ENCODE results near the gene CHST8.

CHST8 gene

DNA sequence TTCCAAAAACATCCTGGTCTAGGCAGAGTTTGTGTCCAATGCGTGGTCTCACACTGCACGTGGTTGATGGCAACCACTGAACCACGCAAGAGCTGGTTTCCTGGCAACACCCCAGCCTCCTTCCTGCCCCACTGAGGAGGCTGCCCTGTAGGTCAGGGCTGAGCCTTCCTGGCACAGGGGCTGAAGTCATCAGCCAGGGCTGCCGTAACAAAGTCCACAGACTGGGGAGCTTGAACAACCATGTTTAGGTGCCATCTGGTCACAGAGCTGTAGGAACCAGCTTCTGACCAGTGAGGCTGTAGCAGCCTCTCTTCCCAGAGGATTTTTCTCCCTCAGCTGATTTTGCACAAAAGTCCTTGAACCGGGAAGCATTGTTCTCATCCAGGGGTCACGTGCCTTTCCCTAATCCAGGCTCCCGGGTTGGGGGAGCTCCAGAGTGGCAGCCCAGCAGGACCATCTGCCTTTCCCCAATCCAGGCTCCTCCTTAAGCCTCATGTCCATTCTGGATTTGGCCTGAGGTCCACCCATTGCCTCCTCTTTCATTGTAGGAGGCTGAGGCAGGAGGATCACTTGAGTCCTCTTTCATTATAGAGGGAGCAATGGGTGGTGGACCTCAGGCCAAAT, 53.9 kb downstream of the CHST8 start:
- no peak for FAIRE-seq

GRCh38 chr19:33676999-33677665, 55.4 kb downstream of the CHST8 start:
- no peak for FAIRE-seq

- FAIRE-seq: no peak
Observed at GRCh38 chr19:33677745-33678426, 56.1 kb downstream of the CHST8 start.

DNA sequence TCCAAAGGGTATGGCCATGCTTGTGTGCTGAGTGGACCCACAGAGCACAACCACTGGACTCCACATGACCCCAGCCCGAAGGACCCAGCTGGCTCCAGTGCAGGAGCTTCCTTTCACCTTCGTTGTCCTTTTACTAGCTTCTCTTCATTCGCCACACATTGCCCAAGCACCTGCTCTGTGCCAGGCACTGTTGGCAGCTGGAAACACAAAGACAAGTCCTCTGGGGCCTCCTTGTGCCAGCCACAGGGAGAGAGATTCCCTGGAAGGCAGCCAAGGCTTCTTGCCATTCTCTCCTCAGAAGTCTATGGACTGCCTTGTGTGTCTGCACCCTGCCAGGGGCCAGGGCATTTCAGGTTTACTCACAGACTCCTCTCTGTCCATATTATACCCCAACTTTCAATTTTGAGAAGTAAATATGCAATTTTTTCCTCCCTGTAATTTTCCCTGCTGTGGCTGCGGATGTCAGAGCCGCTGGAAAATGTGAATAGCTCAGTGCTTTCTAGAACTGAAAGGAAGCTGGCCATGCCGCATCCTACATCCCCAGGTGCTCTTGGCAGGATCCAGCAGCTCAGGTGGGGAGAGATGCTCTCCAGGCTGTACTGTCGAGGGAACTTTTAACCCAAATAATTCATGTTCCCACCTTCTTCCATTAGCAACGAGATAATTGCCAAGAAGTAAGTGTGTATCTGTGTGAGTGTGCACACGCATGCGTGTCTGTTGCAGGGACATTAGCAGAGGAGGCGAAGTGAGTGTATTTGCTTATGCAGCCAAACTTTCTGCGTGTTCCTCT, 57.2 kb downstream of the CHST8 start:
- no peak for FAIRE-seq

GRCh38 chr19:33679696-33680095, 57.9 kb downstream of the CHST8 start:
- no peak for FAIRE-seq

DNA sequence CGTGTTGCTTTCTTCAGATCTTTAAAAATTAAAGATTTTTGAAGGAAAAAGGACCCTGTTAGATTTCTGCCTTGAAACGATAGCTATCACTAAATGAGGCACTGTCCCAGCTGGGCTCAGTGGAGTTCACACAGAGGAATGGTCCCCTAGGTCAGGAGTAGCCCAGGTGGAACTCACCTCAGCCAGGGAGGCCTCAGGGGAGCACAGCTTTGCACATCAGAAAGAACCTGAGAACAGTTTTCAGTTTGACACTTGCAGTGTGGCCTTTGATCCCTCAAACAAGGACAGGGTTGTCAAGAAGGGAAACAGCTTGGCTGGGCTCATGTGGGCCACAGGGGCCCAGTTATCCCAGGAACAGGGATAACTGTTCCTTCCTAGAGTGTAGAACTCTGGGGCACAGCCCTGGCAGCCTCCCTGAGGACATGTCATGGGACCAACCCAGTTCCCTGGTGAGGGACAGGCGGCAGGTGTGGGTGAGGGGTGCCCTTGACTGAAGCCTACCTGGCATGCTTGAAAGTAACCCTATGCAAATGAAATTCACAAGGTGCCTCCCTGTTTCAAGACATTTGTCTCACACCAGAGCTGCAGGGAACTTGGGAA, 59.4 kb downstream of the CHST8 start:
- no peak for FAIRE-seq

DNA sequence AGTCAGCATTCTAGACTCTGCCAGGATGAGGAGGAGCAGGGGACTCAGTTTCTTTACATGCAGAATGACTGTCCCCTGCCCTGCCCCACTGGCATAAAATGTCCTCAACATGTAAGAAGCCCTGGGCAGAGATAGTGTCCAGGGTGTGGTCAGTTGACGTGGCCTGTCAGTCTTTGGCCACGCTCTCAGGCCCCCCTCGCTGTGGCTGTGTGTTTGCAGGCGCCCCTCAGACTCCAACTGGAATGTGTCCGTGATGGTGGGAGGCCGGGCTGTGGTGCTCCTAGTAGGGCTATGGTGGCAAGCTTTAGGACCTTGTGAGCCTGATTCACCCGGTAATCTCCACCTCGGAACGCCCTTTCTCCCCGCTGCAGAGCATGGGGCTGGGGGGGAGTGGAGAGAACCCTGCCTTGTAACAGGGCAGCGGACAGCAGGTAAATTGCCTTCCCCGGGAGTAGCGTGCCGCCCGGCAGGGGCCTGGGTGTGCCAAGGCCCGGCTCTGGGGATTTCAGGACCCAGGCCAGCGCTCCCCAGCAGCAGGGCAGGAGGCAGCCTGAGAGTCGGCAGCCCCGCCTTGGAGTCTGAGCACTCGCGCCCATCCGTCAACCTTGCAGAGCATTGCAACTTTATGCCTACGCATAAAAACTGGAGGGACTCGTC, 62.3 kb downstream of the CHST8 start:
- FAIRE-seq: no peak

- no peak for FAIRE-seq
Observed at GRCh38 chr19:33684538-33685232, 62.9 kb downstream of the CHST8 start.

DNA sequence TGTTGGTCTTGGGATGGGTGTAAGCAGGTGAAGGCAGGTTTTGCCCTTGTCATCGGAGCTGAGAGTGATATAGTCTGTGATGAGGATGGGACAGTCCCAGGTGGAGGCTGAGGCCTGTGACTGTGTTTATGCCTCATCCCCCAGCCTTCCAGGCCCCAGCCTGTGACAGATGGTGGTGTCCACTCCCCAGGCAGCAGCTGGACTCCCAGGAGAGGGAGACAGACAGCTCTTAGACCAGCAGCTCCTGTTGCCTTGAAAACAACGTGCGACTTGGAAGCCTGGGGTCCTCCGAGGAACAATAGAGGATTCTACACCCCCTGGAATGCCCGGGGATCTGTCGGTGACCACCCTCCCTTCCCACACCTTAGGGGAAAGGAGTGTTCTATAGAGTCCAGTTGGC, 63.8 kb downstream of the CHST8 start:
- no peak for FAIRE-seq

DNA sequence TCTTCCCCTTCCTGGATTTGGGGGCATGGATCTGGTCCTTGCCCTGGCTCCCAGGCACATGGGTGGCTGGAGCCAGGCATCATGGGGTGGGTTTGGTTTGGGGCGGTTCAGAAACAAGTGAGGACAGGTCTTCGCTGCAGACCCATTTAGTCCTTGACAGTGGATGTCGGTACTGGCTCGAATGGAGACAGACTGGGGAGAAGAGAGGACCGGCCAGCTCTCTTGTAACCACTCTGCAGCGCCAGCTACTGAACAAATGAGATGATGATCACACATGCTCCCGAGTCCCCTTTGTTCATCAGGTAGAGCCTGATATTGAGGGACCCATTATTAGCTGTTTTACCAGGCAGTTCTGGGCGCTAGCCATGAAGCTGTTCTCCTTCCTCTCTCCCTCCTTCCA, 64.5 kb downstream of the CHST8 start:
- no peak for FAIRE-seq

GRCh38 chr19:33686687-33687480, 65.1 kb downstream of the CHST8 start:
- no peak for FAIRE-seq

- FAIRE-seq: no peak
Observed at GRCh38 chr19:33687481-33688170, 65.9 kb downstream of the CHST8 start.

DNA sequence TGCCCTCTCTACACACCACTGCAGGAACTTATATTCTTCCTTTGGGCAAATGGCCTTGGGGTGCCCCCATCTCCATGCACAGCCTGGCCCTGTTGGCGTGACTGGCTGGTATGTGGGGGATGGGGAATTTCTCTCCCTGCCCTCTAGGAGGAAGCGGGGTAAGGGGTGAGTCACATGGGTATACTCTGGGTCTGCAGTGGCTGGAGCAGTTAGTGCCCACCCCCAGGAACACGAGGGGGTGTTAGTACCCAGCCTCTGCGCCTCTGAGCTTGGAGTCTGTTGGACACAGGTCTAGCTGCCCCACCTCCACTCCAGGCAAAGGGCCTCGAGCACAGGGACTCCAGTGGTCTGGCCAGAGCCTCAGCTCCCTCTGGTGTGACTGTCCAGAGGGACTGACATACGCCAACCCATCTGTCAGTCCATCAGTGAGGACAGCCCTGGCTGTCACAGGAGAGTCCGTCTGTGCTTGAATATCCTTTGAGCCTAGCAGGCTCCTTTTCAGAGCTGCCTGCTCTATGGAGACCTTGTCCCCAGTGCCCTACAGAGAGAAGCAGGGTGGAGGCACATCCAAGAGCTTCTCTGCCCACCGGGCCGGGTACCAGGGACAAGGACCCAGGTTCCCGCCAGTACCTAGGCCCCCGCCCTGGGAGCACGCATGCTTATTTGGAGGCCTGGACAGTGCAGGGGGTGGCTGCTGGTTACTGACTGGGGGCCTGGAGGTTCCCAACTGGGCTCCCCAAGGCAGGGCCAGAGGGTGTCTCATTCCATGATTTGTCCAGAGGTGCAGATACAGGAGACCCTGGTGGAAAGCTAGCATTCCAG, 66.6 kb downstream of the CHST8 start:
- FAIRE-seq: no peak

DNA sequence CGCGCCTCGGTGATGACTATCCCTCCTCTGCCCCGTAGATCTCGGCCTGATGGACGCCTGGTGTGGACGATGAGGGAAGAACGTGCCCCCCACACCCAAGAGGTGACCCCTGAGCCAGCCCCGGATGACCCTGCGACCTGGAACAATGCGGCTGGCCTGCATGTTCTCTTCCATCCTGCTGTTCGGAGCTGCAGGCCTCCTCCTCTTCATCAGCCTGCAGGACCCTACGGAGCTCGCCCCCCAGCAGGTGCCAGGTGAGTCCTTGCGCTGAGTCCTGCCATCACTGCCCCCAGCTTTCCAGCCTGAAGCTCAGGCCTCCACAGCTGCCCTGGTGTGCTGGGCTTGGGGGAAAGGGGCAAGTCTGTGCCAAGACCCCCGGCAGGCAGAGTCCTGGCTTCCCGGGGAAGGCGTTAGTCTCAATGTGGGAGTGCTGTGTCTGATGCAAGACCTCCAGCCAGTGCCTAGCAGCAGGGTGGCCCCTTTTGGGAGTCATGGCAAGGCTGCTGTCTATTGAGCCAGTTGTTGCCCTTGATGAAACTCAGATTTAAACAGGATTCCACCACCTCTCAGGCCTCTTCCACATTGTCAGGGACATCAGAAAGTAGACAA, 67.5 kb downstream of the CHST8 start:
- no peak for FAIRE-seq

DNA sequence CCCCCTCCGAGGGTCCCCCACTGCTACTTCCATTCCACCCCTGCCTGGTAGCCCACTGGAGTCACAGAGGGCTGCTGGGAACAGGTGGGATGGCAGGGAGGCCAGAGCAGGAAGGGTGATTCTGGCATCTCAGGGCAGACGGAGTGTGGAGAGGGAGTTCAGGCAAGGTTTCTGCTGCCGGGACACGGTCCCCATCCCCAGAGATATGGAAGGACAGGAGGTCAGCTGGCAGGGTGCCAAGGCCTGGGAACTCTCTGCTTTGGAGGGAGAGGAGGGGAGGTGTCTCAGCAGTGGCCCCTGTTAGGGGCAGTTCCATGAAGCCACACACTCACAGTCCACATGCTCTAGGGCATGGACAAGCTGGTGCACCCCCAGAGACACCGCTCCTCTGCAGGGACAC, 68.1 kb downstream of the CHST8 start:
- FAIRE-seq: no peak

GRCh38 chr19:33690378-33691029, 68.8 kb downstream of the CHST8 start:
- no peak for FAIRE-seq

- FAIRE-seq: no peak
Observed at GRCh38 chr19:33691030-33691427, 69.3 kb downstream of the CHST8 start.

- no peak for FAIRE-seq
Observed at GRCh38 chr19:33691736-33692135, 70.0 kb downstream of the CHST8 start.

Measured in endometrium (tissue), 2 donors.